Measurements from ENCODE around the gene ANLN.

DNA sequence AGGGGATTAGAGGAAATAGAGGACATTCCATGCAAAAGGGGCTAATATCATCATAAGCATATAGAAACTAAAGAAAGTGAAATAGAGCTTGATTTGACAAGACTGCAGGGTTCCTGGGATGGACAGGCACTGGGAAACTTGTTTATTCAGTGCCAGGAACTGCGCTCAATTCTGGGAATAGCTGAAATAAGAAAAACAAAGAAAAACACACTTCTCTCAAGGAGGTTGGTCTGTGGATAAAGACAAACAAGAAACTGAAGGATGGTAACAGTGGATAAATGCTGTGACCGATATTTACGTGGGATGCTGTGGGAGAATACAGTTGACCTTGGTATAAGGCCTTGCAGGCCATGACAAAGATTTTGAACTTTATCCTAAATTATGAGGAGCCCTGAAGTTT is 40.9 kb upstream of the ANLN start:
- TF ChIP-seq, protein P1, sequence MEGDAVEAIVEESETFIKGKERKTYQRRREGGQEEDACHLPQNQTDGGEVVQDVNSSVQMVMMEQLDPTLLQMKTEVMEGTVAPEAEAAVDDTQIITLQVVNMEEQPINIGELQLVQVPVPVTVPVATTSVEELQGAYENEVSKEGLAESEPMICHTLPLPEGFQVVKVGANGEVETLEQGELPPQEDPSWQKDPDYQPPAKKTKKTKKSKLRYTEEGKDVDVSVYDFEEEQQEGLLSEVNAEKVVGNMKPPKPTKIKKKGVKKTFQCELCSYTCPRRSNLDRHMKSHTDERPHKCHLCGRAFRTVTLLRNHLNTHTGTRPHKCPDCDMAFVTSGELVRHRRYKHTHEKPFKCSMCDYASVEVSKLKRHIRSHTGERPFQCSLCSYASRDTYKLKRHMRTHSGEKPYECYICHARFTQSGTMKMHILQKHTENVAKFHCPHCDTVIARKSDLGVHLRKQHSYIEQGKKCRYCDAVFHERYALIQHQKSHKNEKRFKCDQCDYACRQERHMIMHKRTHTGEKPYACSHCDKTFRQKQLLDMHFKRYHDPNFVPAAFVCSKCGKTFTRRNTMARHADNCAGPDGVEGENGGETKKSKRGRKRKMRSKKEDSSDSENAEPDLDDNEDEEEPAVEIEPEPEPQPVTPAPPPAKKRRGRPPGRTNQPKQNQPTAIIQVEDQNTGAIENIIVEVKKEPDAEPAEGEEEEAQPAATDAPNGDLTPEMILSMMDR (IDR thresholded peaks at IDR 0.05): no peak
- no peak for TF ChIP-seq POLR2A (IDR thresholded peaks at IDR 0.05)

Data from lower leg skin (tissue), 3 donors.